HG03045 (cell line): ENCODE measurements around the gene CALCR.
"Not testable (repeated sequence)": the region's sequence is repeated elsewhere in the genome, so short reads cannot be mapped to it uniquely, and the experiment has no call there.

ENCODE experiments used
- ATAC-seq: cut with Tn5 transposase; IDR thresholded peaks from one replicate; pipeline ENCODE4 v1.9.1; 2021; ENCODE audit warnings: mild to moderate bottlenecking, moderate library complexity; ENCODE audit not compliant: unreplicated experiment

Gene CALCR

GRCh38 chr7:93562936-93563335, 11.6 kb downstream of the CALCR start:
- no peak for ATAC-seq

GRCh38 chr7:93562106-93562505, 12.4 kb downstream of the CALCR start:
- ATAC-seq = no peak

GRCh38 chr7:93559639-93560491, 14.7 kb downstream of the CALCR start:
- ATAC-seq = no peak

- ATAC-seq = no peak
Observed at GRCh38 chr7:93558705-93559614, 15.6 kb downstream of the CALCR start.

- ATAC-seq = no peak
Observed at GRCh38 chr7:93551931-93552330, 22.6 kb downstream of the CALCR start.

- no peak for ATAC-seq
Observed at GRCh38 chr7:93551063-93551895, 23.2 kb downstream of the CALCR start.

- no peak for ATAC-seq
Observed at GRCh38 chr7:93547716-93548115, 26.8 kb downstream of the CALCR start.

GRCh38 chr7:93544691-93545090, 29.8 kb downstream of the CALCR start:
- ATAC-seq = no peak

GRCh38 chr7:93538061-93538460, 36.5 kb downstream of the CALCR start:
- ATAC-seq = no peak

- ATAC-seq = no peak
Observed at GRCh38 chr7:93535616-93536015, 38.9 kb downstream of the CALCR start.

GRCh38 chr7:93530701-93531100, 43.8 kb downstream of the CALCR start:
- no peak for ATAC-seq

- ATAC-seq = no peak
Observed at GRCh38 chr7:93516834-93517233, 57.7 kb downstream of the CALCR start.

GRCh38 chr7:93515144-93515543, 59.4 kb downstream of the CALCR start:
- no peak for ATAC-seq

- no peak for ATAC-seq
Observed at GRCh38 chr7:93509303-93509702, 65.2 kb downstream of the CALCR start.

GRCh38 chr7:93503088-93503487, 71.4 kb downstream of the CALCR start:
- ATAC-seq = no peak

GRCh38 chr7:93491860-93492259, 82.7 kb downstream of the CALCR start:
- not testable (repeated sequence) for ATAC-seq

GRCh38 chr7:93476491-93477344, 97.8 kb downstream of the CALCR start:
- no peak for ATAC-seq

GRCh38 chr7:93475811-93476210, 98.7 kb downstream of the CALCR start:
- no peak for ATAC-seq

- ATAC-seq = no peak
Observed at GRCh38 chr7:93471456-93471855, 103.1 kb downstream of the CALCR start.

- ATAC-seq = no peak
Observed at GRCh38 chr7:93463764-93464163, 110.8 kb downstream of the CALCR start.
